Endothelial cell of umbilical vein (primary cell): Measurements from ENCODE around the gene DIP2C.
"Not testable (repeated sequence)": the region's sequence is repeated elsewhere in the genome, so short reads cannot be mapped to it uniquely, and the experiment has no call there.

ENCODE experiments used
- EZH2 ChIP-seq: IDR thresholded peaks from 2 replicates; pipeline ENCODE4 v1.6.1; 2012; ENCODE audit warnings: borderline replicate concordance, low read depth, mild to moderate bottlenecking, moderate library complexity, low read length, inconsistent platforms; ENCODE audit not compliant: severe bottlenecking
- FOS ChIP-seq: IDR thresholded peaks from 2 replicates; pipeline ENCODE4 v1.6.1; 2011; ENCODE audit warnings: mild to moderate bottlenecking, low read length, moderate library complexity, borderline replicate concordance; ENCODE audit not compliant: insufficient read depth
- POLR2A ChIP-seq: IDR thresholded peaks from 2 replicates; pipeline ENCODE4 v1.6.1; 2012; ENCODE audit warnings: low read depth, mild to moderate bottlenecking, control low read depth, low read length
- TF ChIP-seq, protein P1 (sequence below), 2 donors: IDR thresholded peaks; 1 replicate in 1 of 2; 2 replicates in 1 of 2; pipeline ENCODE4 v1.5.1; 2011; ENCODE audit warnings: low read length in 2 of 2, mild to moderate bottlenecking in 2 of 2, moderate library complexity in 2 of 2, control low read depth in 1 of 2, inconsistent platforms in 1 of 2, low read depth in 1 of 2; ENCODE audit not compliant: insufficient read depth in 1 of 2; ENCODE audit errors: extremely low read depth in 1 of 2
- TF ChIP-seq, protein P2 (sequence below): IDR thresholded peaks from 2 replicates; pipeline ENCODE4 v1.6.1; 2011; ENCODE audit not compliant: insufficient read depth, insufficient read length

DNA sequence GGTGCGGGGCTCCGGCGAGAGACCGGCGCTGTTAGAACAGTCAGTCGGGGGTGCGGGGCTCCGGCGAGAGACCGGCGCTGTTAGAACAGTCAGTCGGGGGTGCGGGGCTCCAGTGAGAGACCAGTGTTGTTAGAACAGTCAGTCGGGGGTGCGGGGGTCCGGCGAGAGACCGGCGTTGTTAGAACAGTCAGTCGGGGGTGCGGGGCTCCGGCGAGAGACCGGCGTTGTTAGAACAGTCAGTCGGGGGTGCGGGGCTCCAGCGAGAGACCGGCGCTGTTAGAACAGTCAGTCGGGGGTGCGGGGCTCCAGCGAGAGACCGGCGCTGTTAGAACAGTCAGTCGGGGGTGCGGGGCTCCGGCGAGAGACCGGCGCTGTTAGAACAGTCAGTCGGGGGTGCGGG is 366.4 kb downstream of the DIP2C start:
- TF ChIP-seq, protein P1, sequence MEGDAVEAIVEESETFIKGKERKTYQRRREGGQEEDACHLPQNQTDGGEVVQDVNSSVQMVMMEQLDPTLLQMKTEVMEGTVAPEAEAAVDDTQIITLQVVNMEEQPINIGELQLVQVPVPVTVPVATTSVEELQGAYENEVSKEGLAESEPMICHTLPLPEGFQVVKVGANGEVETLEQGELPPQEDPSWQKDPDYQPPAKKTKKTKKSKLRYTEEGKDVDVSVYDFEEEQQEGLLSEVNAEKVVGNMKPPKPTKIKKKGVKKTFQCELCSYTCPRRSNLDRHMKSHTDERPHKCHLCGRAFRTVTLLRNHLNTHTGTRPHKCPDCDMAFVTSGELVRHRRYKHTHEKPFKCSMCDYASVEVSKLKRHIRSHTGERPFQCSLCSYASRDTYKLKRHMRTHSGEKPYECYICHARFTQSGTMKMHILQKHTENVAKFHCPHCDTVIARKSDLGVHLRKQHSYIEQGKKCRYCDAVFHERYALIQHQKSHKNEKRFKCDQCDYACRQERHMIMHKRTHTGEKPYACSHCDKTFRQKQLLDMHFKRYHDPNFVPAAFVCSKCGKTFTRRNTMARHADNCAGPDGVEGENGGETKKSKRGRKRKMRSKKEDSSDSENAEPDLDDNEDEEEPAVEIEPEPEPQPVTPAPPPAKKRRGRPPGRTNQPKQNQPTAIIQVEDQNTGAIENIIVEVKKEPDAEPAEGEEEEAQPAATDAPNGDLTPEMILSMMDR (IDR thresholded peaks at IDR 0.05; ENCODE audit: extremely low read depth in 1 of 2, insufficient read depth in 1 of 2, low read depth in 1 of 2, low read length in 2 of 2): not testable (repeated sequence)
- TF ChIP-seq POLR2A, EZH2, FOS: not testable (repeated sequence)
- TF ChIP-seq, protein P2, sequence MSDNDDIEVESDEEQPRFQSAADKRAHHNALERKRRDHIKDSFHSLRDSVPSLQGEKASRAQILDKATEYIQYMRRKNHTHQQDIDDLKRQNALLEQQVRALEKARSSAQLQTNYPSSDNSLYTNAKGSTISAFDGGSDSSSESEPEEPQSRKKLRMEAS: not testable (repeated sequence)
